ENCODE data around the gene PSAP. TPM values are rescaled to one million over a fixed set of nuclear protein-coding genes. Genes with fewer than 3 reads are reported as not detected.
"Not testable (repeated sequence)": the region's sequence is repeated elsewhere in the genome, so short reads cannot be mapped to it uniquely, and the experiment has no call there.

Gene PSAP
- total and polyA plus RNA-seq, 4 experiments from 2014 or later, result 248 to 611 (median 324) TPM

GRCh38 chr10:71873582-71874211 lies 22.6 kb upstream of the PSAP start:
- Mint-ChIP-seq H3K27ac (no peak overlapping the region), H3K4me1 (peaks cover 0 to 1% (median 0%) of the 10 kb centered on the region in 4 donors), H3K4me3 (no peak overlapping the region), H3K9me3 (peaks cover 0 to 4% (median 0%) of the 10 kb centered on the region in 8 donors), H3K27me3 (no peaks in the 10 kb centered on the region), H3K36me3 (no peaks in the 10 kb centered on the region)
- Histone ChIP-seq H3K4me3 (ENCODE audit: low read length in 2 of 2) (no peak overlapping the region), H3K27me3 (ENCODE audit: insufficient read depth, low read length) (no peaks in the 10 kb centered on the region), H3K4me1 (ENCODE audit: insufficient read depth, low read length) (no peaks in the 10 kb centered on the region), H3K9me3 (ENCODE audit: control insufficient read depth in 1 of 2, low read length in 2 of 2) (no peaks in the 10 kb centered on the region), H3K27ac (ENCODE audit: low read depth, low read length) (no peak overlapping the region), H3K36me3 (ENCODE audit: insufficient read depth, low read length) (no peaks in the 10 kb centered on the region)
- CTCF ChIA-PET (ENCODE audit: partially characterized antibody), result no interaction called here
- intact Hi-C loops (cut with micrococcal nuclease), result no loop called here
- POLR2A ChIA-PET (ENCODE audit: partially characterized antibody), result no interaction called here
- no peak for DNase-seq

- H3K27ac ChIP-seq (ENCODE audit: low read depth, low read length); H3K9me3 ChIP-seq (ENCODE audit: control insufficient read depth in 1 of 2, low read length in 2 of 2); H3K36me3 ChIP-seq (ENCODE audit: insufficient read depth, low read length); H3K27ac Mint-ChIP-seq; H3K36me3 Mint-ChIP-seq; H3K27me3 Mint-ChIP-seq; H3K9me3 Mint-ChIP-seq; H3K27me3 ChIP-seq (ENCODE audit: insufficient read depth, low read length); POLR2A ChIA-PET (ENCODE audit: partially characterized antibody); DNase-seq; H3K4me1 Mint-ChIP-seq; H3K4me3 ChIP-seq (ENCODE audit: low read length in 2 of 2); H3K4me1 ChIP-seq (ENCODE audit: insufficient read depth, low read length); intact Hi-C loops (cut with micrococcal nuclease); H3K4me3 Mint-ChIP-seq; CTCF ChIA-PET (ENCODE audit: partially characterized antibody): not testable (repeated sequence)
Observed at GRCh38 chr10:71869601-71870000, 18.6 kb upstream of the PSAP start.

- H3K4me1 Mint-ChIP-seq, result no peaks in the 10 kb centered on the region
- ChIA-PET CTCF (ENCODE audit: partially characterized antibody) (no interaction called here), POLR2A (ENCODE audit: partially characterized antibody) (no interaction called here)
- intact Hi-C loops (cut with micrococcal nuclease), result no loop called here
- no peaks in the 10 kb centered on the region for H3K36me3 ChIP-seq (ENCODE audit: insufficient read depth, low read length)
- no peaks in the 10 kb centered on the region for H3K27me3 ChIP-seq (ENCODE audit: insufficient read depth, low read length)
- no peaks in the 10 kb centered on the region for H3K4me1 ChIP-seq (ENCODE audit: insufficient read depth, low read length)
- no peaks in the 10 kb centered on the region for H3K36me3 Mint-ChIP-seq
- H3K27ac Mint-ChIP-seq, result no peak overlapping the region
- no peak overlapping the region for H3K4me3 ChIP-seq (ENCODE audit: low read length in 2 of 2)
- no peaks in the 10 kb centered on the region for H3K9me3 ChIP-seq (ENCODE audit: control insufficient read depth in 1 of 2, low read length in 2 of 2)
- no peak overlapping the region for H3K4me3 Mint-ChIP-seq
- H3K27me3 Mint-ChIP-seq, result peaks cover 0 to 2% of the 10 kb centered on the region in 2 donors
- H3K27ac ChIP-seq (ENCODE audit: low read depth, low read length), result no peak overlapping the region
- H3K9me3 Mint-ChIP-seq, result peaks cover 0 to 3% (median 0%) of the 10 kb centered on the region in 8 donors
- no peak for DNase-seq
Observed at GRCh38 chr10:71868192-71868697, 17.2 kb upstream of the PSAP start.

- H3K27ac ChIP-seq (ENCODE audit: low read depth, low read length), result no peak overlapping the region
- no peaks in the 10 kb centered on the region for H3K4me1 ChIP-seq (ENCODE audit: insufficient read depth, low read length)
- H3K9me3 Mint-ChIP-seq, result peaks cover 0 to 2% (median 0%) of the 10 kb centered on the region in 8 donors
- H3K9me3 ChIP-seq (ENCODE audit: control insufficient read depth in 1 of 2, low read length in 2 of 2), result no peaks in the 10 kb centered on the region
- H3K36me3 ChIP-seq (ENCODE audit: insufficient read depth, low read length), result no peaks in the 10 kb centered on the region
- no peak overlapping the region for H3K4me3 ChIP-seq (ENCODE audit: low read length in 2 of 2)
- peaks cover 0 to 2% of the 10 kb centered on the region in 2 donors for H3K27me3 Mint-ChIP-seq
- ChIA-PET POLR2A (ENCODE audit: partially characterized antibody) (no interaction called here), CTCF (ENCODE audit: partially characterized antibody) (no interaction called here)
- H3K4me1 Mint-ChIP-seq, result no peaks in the 10 kb centered on the region
- DNase-seq, result no peak
- no peak overlapping the region for H3K4me3 Mint-ChIP-seq
- H3K27ac Mint-ChIP-seq, result no peak overlapping the region
- no peaks in the 10 kb centered on the region for H3K36me3 Mint-ChIP-seq
- intact Hi-C loops (cut with micrococcal nuclease), result no loop called here
- H3K27me3 ChIP-seq (ENCODE audit: insufficient read depth, low read length), result no peaks in the 10 kb centered on the region
Observed at GRCh38 chr10:71865561-71866041, 14.6 kb upstream of the PSAP start.

- DNase-seq, result no peak
- Histone ChIP-seq H3K27me3 (ENCODE audit: insufficient read depth, low read length) (no peaks in the 10 kb centered on the region), H3K27ac (ENCODE audit: low read depth, low read length) (no peak overlapping the region), H3K9me3 (ENCODE audit: control insufficient read depth in 1 of 2, low read length in 2 of 2) (no peaks in the 10 kb centered on the region), H3K36me3 (ENCODE audit: insufficient read depth, low read length) (no peaks in the 10 kb centered on the region), H3K4me3 (ENCODE audit: low read length in 2 of 2) (no peak overlapping the region), H3K4me1 (ENCODE audit: insufficient read depth, low read length) (no peaks in the 10 kb centered on the region)
- H3K9me3 Mint-ChIP-seq, result peaks cover 0 to 2% (median 0%) of the 10 kb centered on the region in 8 donors
- H3K36me3 Mint-ChIP-seq, result no peaks in the 10 kb centered on the region
- peaks cover 0 to 2% of the 10 kb centered on the region in 2 donors for H3K27me3 Mint-ChIP-seq
- H3K4me1 Mint-ChIP-seq, result no peaks in the 10 kb centered on the region
- no peak overlapping the region for H3K4me3 Mint-ChIP-seq
- intact Hi-C loops (cut with micrococcal nuclease), result no loop called here
- ChIA-PET CTCF (ENCODE audit: partially characterized antibody) (interaction anchor here (0.7 kb wide), 1 partner anchor 73 kb away, joined by 3 read pairs; no protein-coding TSS in a partner anchor), POLR2A (ENCODE audit: partially characterized antibody) (no interaction called here)
- H3K27ac Mint-ChIP-seq, result no peak overlapping the region
Observed at GRCh38 chr10:71864911-71865361, 13.9 kb upstream of the PSAP start.

- H3K36me3 ChIP-seq (ENCODE audit: insufficient read depth, low read length), result no peaks in the 10 kb centered on the region
- intact Hi-C loops (cut with micrococcal nuclease), result no loop called here
- H3K27ac Mint-ChIP-seq, result no peak overlapping the region
- H3K4me1 Mint-ChIP-seq, result no peaks in the 10 kb centered on the region
- peaks cover 0 to 2% of the 10 kb centered on the region in 2 donors for H3K27me3 Mint-ChIP-seq
- POLR2A ChIA-PET (ENCODE audit: partially characterized antibody), result no interaction called here
- H3K27ac ChIP-seq (ENCODE audit: low read depth, low read length), result no peak overlapping the region
- H3K4me3 ChIP-seq (ENCODE audit: low read length in 2 of 2), result no peak overlapping the region
- DNase-seq, result no peak
- H3K9me3 Mint-ChIP-seq, result no peaks in the 10 kb centered on the region
- CTCF ChIA-PET (ENCODE audit: partially characterized antibody), result no interaction called here
- H3K27me3 ChIP-seq (ENCODE audit: insufficient read depth, low read length), result no peaks in the 10 kb centered on the region
- H3K9me3 ChIP-seq (ENCODE audit: control insufficient read depth in 1 of 2, low read length in 2 of 2), result no peaks in the 10 kb centered on the region
- H3K4me1 ChIP-seq (ENCODE audit: insufficient read depth, low read length), result no peaks in the 10 kb centered on the region
- H3K4me3 Mint-ChIP-seq, result no peak overlapping the region
- H3K36me3 Mint-ChIP-seq, result no peaks in the 10 kb centered on the region
Observed at GRCh38 chr10:71863203-71863602, 12.2 kb upstream of the PSAP start.

- DNase-seq, result no peak
- H3K9me3 ChIP-seq (ENCODE audit: control insufficient read depth in 1 of 2, low read length in 2 of 2), result no peaks in the 10 kb centered on the region
- H3K27me3 ChIP-seq (ENCODE audit: insufficient read depth, low read length), result no peaks in the 10 kb centered on the region
- intact Hi-C loops (cut with micrococcal nuclease), result no loop called here
- no peak overlapping the region for H3K4me3 ChIP-seq (ENCODE audit: low read length in 2 of 2)
- POLR2A ChIA-PET (ENCODE audit: partially characterized antibody), result interaction anchor here (1.8 kb wide), 1 partner anchor 9 kb away, joined by 6 read pairs; the partner anchor contains the start of gene PSAP
- no peak overlapping the region for H3K27ac ChIP-seq (ENCODE audit: low read depth, low read length)
- no peaks in the 10 kb centered on the region for H3K9me3 Mint-ChIP-seq
- no peaks in the 10 kb centered on the region for H3K27me3 Mint-ChIP-seq
- CTCF ChIA-PET (ENCODE audit: partially characterized antibody), result no interaction called here
- H3K27ac Mint-ChIP-seq, result no peak overlapping the region
- no peaks in the 10 kb centered on the region for H3K4me1 ChIP-seq (ENCODE audit: insufficient read depth, low read length)
- H3K36me3 ChIP-seq (ENCODE audit: insufficient read depth, low read length), result no peaks in the 10 kb centered on the region
- no peaks in the 10 kb centered on the region for H3K4me1 Mint-ChIP-seq
- H3K36me3 Mint-ChIP-seq, result no peaks in the 10 kb centered on the region
- H3K4me3 Mint-ChIP-seq, result no peak overlapping the region
Observed at GRCh38 chr10:71860243-71861029, 9.4 kb upstream of the PSAP start.
